Natural killer cell treated with Interleukin-12 subunit alpha and Interleukin-12 subunit beta and Interleukin-15 and Interleukin-18, amount 100 ng/mL, for 72 hours (primary cell): ENCODE results near the gene PHETA1. TPM values are rescaled to one million over a fixed set of nuclear protein-coding genes. Genes with fewer than 3 reads are reported as not detected.

ENCODE experiments used
- total RNA-seq, 2 donors: library from RNA; stranded (reverse); gene quantifications; one replicate each; pipeline ENCODE4 v1.2.3, GENCODE V29; 2022

PHETA1 gene
- total RNA-seq, 2 donors from 2014 or later: 2.1 to 2.2 TPM

Other genes starting within 250 kb of the PHETA1 start
- 10 to 100 TPM in 1 of 2 donors, 1 to 10 TPM in 1; 10.0 to 12.2 TPM for gene SH2B3, start 36.8 kb upstream of the PHETA1 start, total RNA-seq
- gene ATXN2, start 230.2 kb upstream of the PHETA1 start, total RNA-seq: 10 to 100 TPM; 32.8 to 67.7 TPM